Transverse colon (tissue), 4 donors: ENCODE results near the gene SDK1. TPM values are rescaled to one million over a fixed set of nuclear protein-coding genes. Genes with fewer than 3 reads are reported as not detected.
"Not testable (repeated sequence)": the region's sequence is repeated elsewhere in the genome, so short reads cannot be mapped to it uniquely, and the experiment has no call there.

Experiments
- DNase-seq: peaks from one replicate; pipeline ENCODE4 v3.0.0-alpha.2; 2019
- H3K27ac ChIP-seq, 4 donors: fragments of 200-600 bp; sonication (generic); 2 replicates each; pipeline ENCODE4 v1.5.1; 2016 to 2018; ENCODE audit warnings: inconsistent platforms in 4 of 4
- H3K27me3 ChIP-seq: fragments of 200-600 bp; sonication (generic); 2 replicates; pipeline ENCODE4 v1.5.1; 2017; ENCODE audit warnings: inconsistent platforms
- H3K36me3 ChIP-seq, 4 donors: fragments of 200-600 bp; sonication (generic); 2 replicates each; pipeline ENCODE4 v1.5.1; 2017 to 2019; ENCODE audit warnings: inconsistent platforms in 4 of 4
- H3K4me1 ChIP-seq, 4 donors: fragments of 200-600 bp; sonication (generic); 2 replicates each; pipeline ENCODE4 v1.5.1; 2017 to 2020; ENCODE audit warnings: inconsistent platforms in 4 of 4
- H3K4me3 ChIP-seq, 4 donors: fragments of 200-600 bp; sonication (generic); 1 replicate in 1 of 4; 2 replicates in 3 of 4; pipeline versions ENCODE4 v1.5.1 to v1.6.1; 2017 to 2019; ENCODE audit warnings: inconsistent platforms in 4 of 4
- H3K9me3 ChIP-seq, 2 donors: fragments of 200-600 bp; sonication (generic); 2 replicates each; pipeline ENCODE4 v1.5.1; 2017 to 2019; ENCODE audit warnings: inconsistent platforms in 2 of 2
- EP300 ChIP-seq: sonication (generic); formaldehyde crosslinking; IDR thresholded peaks from one replicate; pipeline ENCODE4 v1.6.1; 2017; ENCODE audit warnings: antibody characterized with exemption, low read depth
- POLR2A ChIP-seq: fragments of 450-650 bp; IDR thresholded peaks from one replicate; pipeline ENCODE4 v1.6.1; 2016; ENCODE audit warnings: antibody characterized with exemption, mild to moderate bottlenecking, moderate library complexity
- POLR2AphosphoS5 ChIP-seq, 3 donors: sonication (generic); formaldehyde crosslinking; IDR thresholded peaks; one replicate each; pipeline ENCODE4 v1.6.1; 2016; ENCODE audit warnings: antibody characterized with exemption in 3 of 3
- WGBS, 2 donors: methylation state at CpG; one replicate each; pipeline ENCODE4 v1.1.5; 2018; ENCODE audit warnings: low coverage in 1 of 2; 5-methylcytosine and 5-hydroxymethylcytosine counted together
- in situ Hi-C, 4 donors: fragments of 200-750 bp; cut with MboI; loops; one replicate each; pipeline versions ENCODE4 v1.15.0 to v1.15.1; 2017; ENCODE audit warnings: low sequenced_read_pairs in 3 of 4, low pct_ligation_motif_present in 1 of 4, low pct_unique_long_range_greater_than_20kb in 1 of 4
- intact Hi-C: fragments of 100-400 bp; cut with DNase I; formaldehyde crosslinking; loops from one replicate; pipeline ENCODE4 v1.15.1; 2023; ENCODE audit warnings: low total_unique reads
- total RNA-seq, 4 donors: library from RNA; depleted of rRNA; stranded (reverse); fragments of >200 nt; gene quantifications; one replicate each; pipeline ENCODE4 v1.1.0, GENCODE V29; 2016
- TF ChIP-seq, protein P1 (sequence below), 5 experiments: fragments of 200-600 bp in 3 of 5; fragments of 450-650 bp in 2 of 5; sonication (generic) in 3 of 5; IDR thresholded peaks; 1 replicate in 2 of 5; 2 replicates in 3 of 5; pipeline ENCODE4 v1.5.1; 2016 to 2017; ENCODE audit warnings: antibody characterized with exemption in 5 of 5, inconsistent platforms in 3 of 5, mild to moderate bottlenecking in 2 of 5, moderate library complexity in 1 of 5

SDK1 gene
- total RNA-seq, 4 donors from 2014 or later = 4.0 to 8.6 (median 5.4) TPM

DNA sequence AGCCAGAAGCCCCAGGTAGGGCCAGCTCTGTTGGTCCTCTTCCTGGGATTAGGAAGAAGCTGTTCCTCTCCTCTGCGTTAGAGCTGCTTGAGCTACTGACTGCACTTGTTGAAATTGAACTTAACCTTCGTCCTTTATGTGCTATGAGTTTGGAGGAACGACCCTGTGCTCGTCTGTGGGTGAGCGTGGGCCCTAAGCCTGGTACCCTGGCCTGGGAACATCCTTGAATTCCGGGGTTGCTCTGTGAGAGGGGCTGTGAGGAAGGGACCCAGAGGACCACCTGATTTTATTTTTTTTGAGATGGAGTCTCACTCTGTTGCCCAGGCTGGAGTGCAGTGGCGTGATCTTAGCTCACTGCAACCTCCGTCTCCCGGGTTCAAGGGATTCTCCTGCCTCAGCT, 933.8 kb downstream of the SDK1 start:
- H3K4me3 ChIP-seq = no peak overlapping the region
- H3K27me3 ChIP-seq = no peaks in the 10 kb centered on the region
- in situ Hi-C loops (no loop called here), intact Hi-C loops (no loop called here)
- H3K9me3 ChIP-seq = no peaks in the 10 kb centered on the region
- no peak for DNase-seq
- WGBS, 2 donors = 82% methylated on average over 9 of the region's 9 CpGs; no CpG with 5 or more reads in 1 of the 2 donors
- no peaks in the 10 kb centered on the region for H3K4me1 ChIP-seq
- H3K27ac ChIP-seq = no peak overlapping the region
- no peaks in the 10 kb centered on the region for H3K36me3 ChIP-seq
- TF ChIP-seq POLR2AphosphoS5 (IDR thresholded peaks at IDR 0.05) (no peak), EP300 (no peak), POLR2A (no peak)
- TF ChIP-seq, protein P1, sequence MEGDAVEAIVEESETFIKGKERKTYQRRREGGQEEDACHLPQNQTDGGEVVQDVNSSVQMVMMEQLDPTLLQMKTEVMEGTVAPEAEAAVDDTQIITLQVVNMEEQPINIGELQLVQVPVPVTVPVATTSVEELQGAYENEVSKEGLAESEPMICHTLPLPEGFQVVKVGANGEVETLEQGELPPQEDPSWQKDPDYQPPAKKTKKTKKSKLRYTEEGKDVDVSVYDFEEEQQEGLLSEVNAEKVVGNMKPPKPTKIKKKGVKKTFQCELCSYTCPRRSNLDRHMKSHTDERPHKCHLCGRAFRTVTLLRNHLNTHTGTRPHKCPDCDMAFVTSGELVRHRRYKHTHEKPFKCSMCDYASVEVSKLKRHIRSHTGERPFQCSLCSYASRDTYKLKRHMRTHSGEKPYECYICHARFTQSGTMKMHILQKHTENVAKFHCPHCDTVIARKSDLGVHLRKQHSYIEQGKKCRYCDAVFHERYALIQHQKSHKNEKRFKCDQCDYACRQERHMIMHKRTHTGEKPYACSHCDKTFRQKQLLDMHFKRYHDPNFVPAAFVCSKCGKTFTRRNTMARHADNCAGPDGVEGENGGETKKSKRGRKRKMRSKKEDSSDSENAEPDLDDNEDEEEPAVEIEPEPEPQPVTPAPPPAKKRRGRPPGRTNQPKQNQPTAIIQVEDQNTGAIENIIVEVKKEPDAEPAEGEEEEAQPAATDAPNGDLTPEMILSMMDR (IDR thresholded peaks at IDR 0.05) = no peak

DNA sequence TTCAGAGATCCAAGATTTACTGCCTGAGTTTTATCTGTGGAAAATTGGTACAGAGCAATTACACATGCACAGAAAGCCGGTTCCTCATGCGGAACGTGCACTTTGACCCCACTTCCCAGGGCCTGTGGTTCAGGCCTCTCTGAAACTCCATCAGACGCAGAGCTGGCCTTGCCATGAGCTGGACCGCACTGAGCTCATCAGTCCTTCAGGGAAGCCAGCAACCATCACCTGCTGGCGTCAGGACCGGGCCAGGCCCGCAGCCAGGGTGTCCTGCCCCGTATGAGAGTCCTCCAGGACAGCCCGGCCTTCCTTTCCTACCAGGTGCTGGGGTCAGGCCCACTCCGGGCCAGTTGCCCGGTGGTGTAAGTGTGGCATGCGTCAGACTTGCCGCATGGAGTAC, 934.5 kb downstream of the SDK1 start:
- TF ChIP-seq POLR2AphosphoS5 (IDR thresholded peaks at IDR 0.05) = no peak
- TF ChIP-seq POLR2A = no peak
- TF ChIP-seq EP300 = no peak
- TF ChIP-seq, protein P1 (IDR thresholded peaks at IDR 0.05) = no peak
- in situ Hi-C loops = no loop called here

DNA sequence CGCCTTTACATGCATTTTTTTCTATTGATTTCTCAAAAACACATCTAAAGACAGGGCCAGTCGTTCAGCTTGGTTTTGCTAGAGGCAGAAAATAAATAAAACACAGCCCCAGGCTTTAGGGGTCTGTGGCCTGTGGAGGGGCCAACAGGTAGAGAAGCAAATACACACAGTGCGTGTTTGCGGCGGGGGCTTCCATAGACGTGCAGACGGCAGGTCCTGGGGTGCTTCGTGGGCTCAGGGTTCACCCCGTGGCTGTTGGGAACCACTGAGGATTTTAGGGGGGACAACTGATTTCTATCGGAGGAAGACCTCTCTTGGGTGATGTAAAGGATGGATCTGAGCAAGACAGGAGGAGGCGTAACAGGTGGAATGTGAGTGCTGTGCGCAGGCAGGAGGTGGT, 935.3 kb downstream of the SDK1 start:
- intact Hi-C loops (no loop called here), in situ Hi-C loops (no loop called here)
- TF ChIP-seq EP300 = no peak
- TF ChIP-seq, protein P1 (IDR thresholded peaks at IDR 0.05) = no peak
- TF ChIP-seq POLR2AphosphoS5 (IDR thresholded peaks at IDR 0.05) = no peak
- TF ChIP-seq POLR2A = no peak
- H3K4me1 ChIP-seq = no peaks in the 10 kb centered on the region
- no peaks in the 10 kb centered on the region for H3K9me3 ChIP-seq
- H3K27me3 ChIP-seq = no peaks in the 10 kb centered on the region
- no peak for DNase-seq
- H3K4me3 ChIP-seq = no peak overlapping the region
- WGBS, 2 donors = 83 to 92% methylated on average over 8 to 12 of the region's 12 CpGs
- no peak overlapping the region for H3K27ac ChIP-seq
- H3K36me3 ChIP-seq = no peaks in the 10 kb centered on the region

More for the DNA sequence above, 934.5 kb downstream of the SDK1 start:
- WGBS, 2 donors = 57% methylated on average over 9 of the region's 14 CpGs; no CpG with 5 or more reads in 1 of the 2 donors
- Histone ChIP-seq H3K4me1 (no peaks in the 10 kb centered on the region), H3K9me3 (no peaks in the 10 kb centered on the region), H3K27ac (no peak overlapping the region), H3K27me3 (no peaks in the 10 kb centered on the region), H3K36me3 (no peaks in the 10 kb centered on the region), H3K4me3 (no peak overlapping the region)
- intact Hi-C loops = no loop called here
- DNase-seq = no peak

DNA sequence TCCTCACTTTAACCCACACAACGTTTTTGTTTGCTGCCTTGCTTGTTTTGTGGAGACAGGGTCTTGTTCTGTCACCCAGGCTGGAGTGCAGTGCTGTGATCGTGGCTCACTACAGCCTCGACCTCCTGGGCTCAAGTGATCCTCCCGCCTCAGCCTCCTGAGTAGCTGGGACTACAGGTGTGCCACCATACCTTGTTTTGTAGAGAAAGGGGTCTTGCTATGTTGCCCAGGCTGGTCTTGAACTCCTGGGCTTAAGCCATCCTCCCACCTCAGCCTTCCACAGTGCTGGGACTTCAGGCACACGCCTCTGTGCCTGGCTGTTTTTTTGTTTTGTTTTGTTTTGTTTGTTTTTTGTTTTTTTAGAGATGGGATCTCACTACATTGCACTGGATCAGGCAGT, 935.8 kb downstream of the SDK1 start:
- H3K4me3 ChIP-seq, H3K27me3 ChIP-seq, in situ Hi-C loops, H3K4me1 ChIP-seq, H3K9me3 ChIP-seq, H3K27ac ChIP-seq, intact Hi-C loops, H3K36me3 ChIP-seq, DNase-seq: not testable (repeated sequence)
- 71% methylated on average over 5 of the region's 5 CpGs; no CpG with 5 or more reads in 1 of the 2 donors for WGBS, 2 donors
